DMS79 (cell line): Measurements from ENCODE around the gene SNCA.

Source experiments
- DNase-seq: peaks from one replicate; lab custom pipeline; 2025; lab: John Stamatoyannopoulos, UW

Gene SNCA

GRCh38 chr4:89836897-89837384 lies at the start of gene SNCA:
Gene SNCA (minus strand): TSS chr4:89837161. CDS start chr4:89835667, 1,494 bp downstream.
- peak; percentile 21 for DNase-seq

GRCh38 chr4:89879215-89879614 lies 42.3 kb upstream of the SNCA start:
- no peak for DNase-seq

- DNase-seq = no peak
Observed at GRCh38 chr4:89878611-89879010, 41.6 kb upstream of the SNCA start.

GRCh38 chr4:89876548-89876947 lies 39.6 kb upstream of the SNCA start:
- no peak for DNase-seq

GRCh38 chr4:89871211-89871610 lies 34.2 kb upstream of the SNCA start:
- DNase-seq = no peak

- no peak for DNase-seq
Observed at GRCh38 chr4:89868999-89869589, 32.1 kb upstream of the SNCA start.

- DNase-seq = no peak
Observed at GRCh38 chr4:89868276-89868675, 31.3 kb upstream of the SNCA start.

- DNase-seq = no peak
Observed at GRCh38 chr4:89863533-89863932, 26.6 kb upstream of the SNCA start.

- DNase-seq = no peak
Observed at GRCh38 chr4:89860971-89861370, 24.0 kb upstream of the SNCA start.

GRCh38 chr4:89855236-89855635 lies 18.3 kb upstream of the SNCA start:
- DNase-seq = no peak

- DNase-seq = no peak
Observed at GRCh38 chr4:89847571-89848325, 10.8 kb upstream of the SNCA start.

- DNase-seq = no peak
Observed at GRCh38 chr4:89839558-89839957, 2.6 kb upstream of the SNCA start.

- DNase-seq = no peak
Observed at GRCh38 chr4:89837993-89838390, 1.0 kb upstream of the SNCA start.

- no peak for DNase-seq
Observed at GRCh38 chr4:89837385-89837992, 528 bp upstream of the SNCA start.

GRCh38 chr4:89836031-89836745 lies 773 bp downstream of the SNCA start:
- no peak for DNase-seq

GRCh38 chr4:89835413-89835812 lies 1.5 kb downstream of the SNCA start:
- DNase-seq = no peak

GRCh38 chr4:89834486-89835209 lies 2.3 kb downstream of the SNCA start:
- no peak for DNase-seq

- DNase-seq = no peak
Observed at GRCh38 chr4:89829470-89830138, 7.4 kb downstream of the SNCA start.

GRCh38 chr4:89823416-89823815 lies 13.5 kb downstream of the SNCA start:
- DNase-seq = no peak

- DNase-seq = no peak
Observed at GRCh38 chr4:89821612-89822011, 15.3 kb downstream of the SNCA start.

GRCh38 chr4:89820010-89820409 lies 17.0 kb downstream of the SNCA start:
- peak; percentile 25 for DNase-seq
